ENCODE measurements around the gene C9orf50.

DNA sequence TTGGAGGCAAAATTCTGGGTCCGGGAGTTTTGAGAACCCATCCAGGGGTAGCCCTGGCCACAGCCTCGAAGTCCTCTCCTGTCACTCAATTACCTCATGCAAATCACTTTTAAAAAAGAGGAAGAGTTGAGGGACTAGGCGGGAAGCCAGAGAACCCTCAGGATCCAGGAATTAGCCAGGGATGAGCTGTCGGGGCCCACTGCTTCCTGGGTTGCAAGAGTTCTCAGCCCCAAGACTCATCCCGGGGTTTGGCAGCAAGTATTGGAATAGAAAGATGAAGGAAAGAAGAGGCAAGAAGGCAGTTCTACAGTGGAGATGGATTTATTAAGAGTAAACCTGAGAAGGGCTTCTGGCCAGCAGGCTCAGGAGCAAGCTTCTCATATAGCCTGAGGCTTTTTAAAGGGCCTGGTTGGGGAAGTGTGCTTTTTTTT, 25.6 kb downstream of the C9orf50 start:
- TF ChIP-seq MAX (IDR thresholded peaks at IDR 0.05) (no peak), CEBPB (IDR thresholded peaks at IDR 0.05) (no peak), TEAD4 (IDR thresholded peaks at IDR 0.05) (no peak), EP300 (IDR thresholded peaks at IDR 0.05; ENCODE audit: borderline replicate concordance) (no peak), ZBTB7A (IDR thresholded peaks at IDR 0.05; ENCODE audit: low read depth) (no peak), TAF1 (IDR thresholded peaks at IDR 0.05; ENCODE audit: low read depth) (no peak), NFIC (IDR thresholded peaks at IDR 0.05) (no peak), RAD21 (IDR thresholded peaks at IDR 0.05; ENCODE audit: low read depth) (no peak), FOXM1 (IDR thresholded peaks at IDR 0.05; ENCODE audit: borderline replicate concordance, low read depth) (no peak), CREB1 (IDR thresholded peaks at IDR 0.05; ENCODE audit: low read depth) (no peak), YY1 (IDR thresholded peaks at IDR 0.05; ENCODE audit: low read depth) (no peak)
- TF ChIP-seq, protein P1, sequence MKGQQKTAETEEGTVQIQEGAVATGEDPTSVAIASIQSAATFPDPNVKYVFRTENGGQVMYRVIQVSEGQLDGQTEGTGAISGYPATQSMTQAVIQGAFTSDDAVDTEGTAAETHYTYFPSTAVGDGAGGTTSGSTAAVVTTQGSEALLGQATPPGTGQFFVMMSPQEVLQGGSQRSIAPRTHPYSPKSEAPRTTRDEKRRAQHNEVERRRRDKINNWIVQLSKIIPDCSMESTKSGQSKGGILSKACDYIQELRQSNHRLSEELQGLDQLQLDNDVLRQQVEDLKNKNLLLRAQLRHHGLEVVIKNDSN (IDR thresholded peaks at IDR 0.05), result no peak
- TF ChIP-seq, protein P2, sequence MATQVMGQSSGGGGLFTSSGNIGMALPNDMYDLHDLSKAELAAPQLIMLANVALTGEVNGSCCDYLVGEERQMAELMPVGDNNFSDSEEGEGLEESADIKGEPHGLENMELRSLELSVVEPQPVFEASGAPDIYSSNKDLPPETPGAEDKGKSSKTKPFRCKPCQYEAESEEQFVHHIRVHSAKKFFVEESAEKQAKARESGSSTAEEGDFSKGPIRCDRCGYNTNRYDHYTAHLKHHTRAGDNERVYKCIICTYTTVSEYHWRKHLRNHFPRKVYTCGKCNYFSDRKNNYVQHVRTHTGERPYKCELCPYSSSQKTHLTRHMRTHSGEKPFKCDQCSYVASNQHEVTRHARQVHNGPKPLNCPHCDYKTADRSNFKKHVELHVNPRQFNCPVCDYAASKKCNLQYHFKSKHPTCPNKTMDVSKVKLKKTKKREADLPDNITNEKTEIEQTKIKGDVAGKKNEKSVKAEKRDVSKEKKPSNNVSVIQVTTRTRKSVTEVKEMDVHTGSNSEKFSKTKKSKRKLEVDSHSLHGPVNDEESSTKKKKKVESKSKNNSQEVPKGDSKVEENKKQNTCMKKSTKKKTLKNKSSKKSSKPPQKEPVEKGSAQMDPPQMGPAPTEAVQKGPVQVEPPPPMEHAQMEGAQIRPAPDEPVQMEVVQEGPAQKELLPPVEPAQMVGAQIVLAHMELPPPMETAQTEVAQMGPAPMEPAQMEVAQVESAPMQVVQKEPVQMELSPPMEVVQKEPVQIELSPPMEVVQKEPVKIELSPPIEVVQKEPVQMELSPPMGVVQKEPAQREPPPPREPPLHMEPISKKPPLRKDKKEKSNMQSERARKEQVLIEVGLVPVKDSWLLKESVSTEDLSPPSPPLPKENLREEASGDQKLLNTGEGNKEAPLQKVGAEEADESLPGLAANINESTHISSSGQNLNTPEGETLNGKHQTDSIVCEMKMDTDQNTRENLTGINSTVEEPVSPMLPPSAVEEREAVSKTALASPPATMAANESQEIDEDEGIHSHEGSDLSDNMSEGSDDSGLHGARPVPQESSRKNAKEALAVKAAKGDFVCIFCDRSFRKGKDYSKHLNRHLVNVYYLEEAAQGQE (IDR thresholded peaks at IDR 0.05; ENCODE audit: low read depth), result no peak

All from Ishikawa (cell line).